Activated CD8-positive, alpha-beta memory T cell treated with anti-CD3 and anti-CD28 coated beads for 36 hours (primary cell): Measurements from ENCODE around the gene ERN1. TPM values are rescaled to one million over a fixed set of nuclear protein-coding genes. Genes with fewer than 3 reads are reported as not detected.

Experiments used
- CTCF ChIA-PET: fragments of 350-600 bp; sonication (Branson Sonifier 250); formaldehyde crosslinking; loops from one replicate; lab custom pipeline; 2021; ENCODE audit warnings: antibody characterized with exemption; lab: Charles Lee
- POLR2A ChIA-PET: fragments of 350-600 bp; sonication (Branson Sonifier 250); formaldehyde crosslinking; loops from one replicate; lab custom pipeline; 2021; ENCODE audit warnings: antibody characterized with exemption; lab: Charles Lee
- total RNA-seq, 2 experiments: library from RNA; stranded (reverse); gene quantifications; one replicate each; pipeline ENCODE4 v1.2.3, GENCODE V29; 2021

ERN1 gene
- total RNA-seq, 2 experiments from 2014 or later: 15.9 to 18.5 TPM

GRCh38 chr17:64147110-64148016 lies 17.4 kb upstream of the ERN1 start:
- ChIA-PET CTCF (interaction anchor here (0.7 to 3.6 kb wide), 6 partner anchors 14 to 245 kb away, joined by 3 to 20 read pairs (median 4); no protein-coding TSS in a partner anchor), POLR2A (interaction anchor here (0.6 to 2.9 kb wide), 6 partner anchors 14 to 449 kb away, joined by 3 to 27 read pairs (median 6); partner anchors contain the start of gene ERN1)

- ChIA-PET POLR2A (interaction anchor here (0.5 to 2.9 kb wide), 13 partner anchors 13 to 307 kb away, joined by 3 to 27 read pairs (median 7); partner anchors contain the start of genes ERN1, ICAM2 and TEX2), CTCF (interaction anchor here (0.7 to 3.6 kb wide), 10 partner anchors 13 to 200 kb away, joined by 3 to 20 read pairs (median 4); partner anchors contain the start of gene TEX2)
Observed at GRCh38 chr17:64146418-64147109, 16.6 kb upstream of the ERN1 start.

- CTCF ChIA-PET: interaction anchor here (0.8 to 3.6 kb wide), 7 partner anchors 12 to 146 kb away, joined by 3 to 20 read pairs (median 4); partner anchors contain the start of gene TEX2
- POLR2A ChIA-PET: interaction anchor here (0.5 to 2.9 kb wide), 15 partner anchors 9 to 307 kb away, joined by 3 to 27 read pairs (median 5); partner anchors contain the start of genes ERN1, ICAM2 and TEX2
Observed at GRCh38 chr17:64145751-64146417, 15.9 kb upstream of the ERN1 start.

GRCh38 chr17:64145375-64145750 lies 15.4 kb upstream of the ERN1 start:
- POLR2A ChIA-PET: interaction anchor here (0.6 to 2.9 kb wide), 13 partner anchors 9 to 297 kb away, joined by 3 to 27 read pairs (median 7); partner anchors contain the start of genes ERN1, ICAM2 and TEX2
- CTCF ChIA-PET: interaction anchor here (1.0 to 3.6 kb wide), 5 partner anchors 12 to 120 kb away, joined by 3 to 20 read pairs (median 4); no protein-coding TSS in a partner anchor

GRCh38 chr17:64139542-64139941 lies 9.6 kb upstream of the ERN1 start:
- POLR2A ChIA-PET: no interaction called here
- CTCF ChIA-PET: interaction anchor here (1.5 kb wide), 2 partner anchors 76 to 110 kb away, joined by 4 read pairs; no protein-coding TSS in a partner anchor

GRCh38 chr17:64138441-64138840 lies 8.5 kb upstream of the ERN1 start:
- CTCF ChIA-PET: interaction anchor here (1.5 kb wide), 1 partner anchor 109 kb away, joined by 4 read pairs; no protein-coding TSS in a partner anchor

GRCh38 chr17:64135000-64135399 lies 5.1 kb upstream of the ERN1 start:
- POLR2A ChIA-PET: no interaction called here
- CTCF ChIA-PET: interaction anchor here (1.8 to 7.5 kb wide), 2 partner anchors 13 to 107 kb away, joined by 13 to 175 read pairs; no protein-coding TSS in a partner anchor

More at GRCh38 chr17:64138441-64138840, 8.5 kb upstream of the ERN1 start:
- POLR2A ChIA-PET: no interaction called here

- CTCF ChIA-PET: interaction anchor here (0.7 to 7.5 kb wide), 34 partner anchors 8 to 246 kb away, joined by 3 to 175 read pairs (median 4); partner anchors contain the start of genes CSHL1, GH1 and ICAM2
- POLR2A ChIA-PET: interaction anchor here (0.7 to 2.1 kb wide), 3 partner anchors 12 to 108 kb away, joined by 3 to 13 read pairs (median 4); no protein-coding TSS in a partner anchor
Observed at GRCh38 chr17:64134216-64134970, 4.4 kb upstream of the ERN1 start.

- POLR2A ChIA-PET: interaction anchor here (0.6 to 2.1 kb wide), 5 partner anchors 13 to 129 kb away, joined by 3 to 13 read pairs (median 4); no protein-coding TSS in a partner anchor
- CTCF ChIA-PET: interaction anchor here (0.7 to 7.5 kb wide), 35 partner anchors 9 to 245 kb away, joined by 3 to 175 read pairs (median 4); partner anchors contain the start of genes CSHL1, GH1 and ICAM2
Observed at GRCh38 chr17:64133546-64134215, 3.7 kb upstream of the ERN1 start.

GRCh38 chr17:64131606-64132270 lies 1.8 kb upstream of the ERN1 start:
- CTCF ChIA-PET: interaction anchor here (0.8 to 7.5 kb wide), 11 partner anchors 17 to 221 kb away, joined by 3 to 175 read pairs (median 4); partner anchors contain the start of genes CSHL1, GH1 and ICAM2
- POLR2A ChIA-PET: interaction anchor here (0.6 to 3.7 kb wide), 4 partner anchors 15 to 1954 kb away, joined by 4 to 28 read pairs (median 26); partner anchors contain the start of gene ICAM2

GRCh38 chr17:64130559-64131001 lies 636 bp upstream of the ERN1 start:
- CTCF ChIA-PET: interaction anchor here (0.9 to 7.5 kb wide), 11 partner anchors 10 to 223 kb away, joined by 3 to 175 read pairs (median 4); partner anchors contain the start of genes GH1 and ICAM2
- POLR2A ChIA-PET: interaction anchor here (0.6 to 3.7 kb wide), 12 partner anchors 12 to 199 kb away, joined by 3 to 28 read pairs (median 10); partner anchors contain the start of gene ICAM2

GRCh38 chr17:64129515-64129764 lies 504 bp downstream of the ERN1 start:
- POLR2A ChIA-PET: interaction anchor here (0.9 to 3.7 kb wide), 9 partner anchors 8 to 109 kb away, joined by 3 to 28 read pairs (median 13); partner anchors contain the start of gene ICAM2
- CTCF ChIA-PET: interaction anchor here (0.7 to 7.5 kb wide), 6 partner anchors 9 to 101 kb away, joined by 3 to 175 read pairs (median 7); no protein-coding TSS in a partner anchor

GRCh38 chr17:64128787-64129514 lies 993 bp downstream of the ERN1 start:
- POLR2A ChIA-PET: interaction anchor here (1.1 to 3.7 kb wide), 8 partner anchors 8 to 109 kb away, joined by 4 to 28 read pairs (median 16); partner anchors contain the start of gene ICAM2
- CTCF ChIA-PET: interaction anchor here (1.5 to 7.5 kb wide), 4 partner anchors 8 to 101 kb away, joined by 4 to 175 read pairs (median 15); no protein-coding TSS in a partner anchor

- ChIA-PET POLR2A (no interaction called here), CTCF (interaction anchor here (0.8 to 3.3 kb wide), 3 partner anchors 98 to 106 kb away, joined by 3 to 11 read pairs (median 3); partner anchors contain the start of gene ICAM2)
Observed at GRCh38 chr17:64126918-64127317, 3.0 kb downstream of the ERN1 start.
